Measurements from ENCODE around the gene N4BP2L1.
"Not testable (repeated sequence)": the region's sequence is repeated elsewhere in the genome, so short reads cannot be mapped to it uniquely, and the experiment has no call there.

N4BP2L1 gene

GRCh38 chr13:32362574-32362973 lies 65.4 kb downstream of the N4BP2L1 start:
- no peak overlapping the region for H4K12ac ChIP-seq (ENCODE audit: low read depth, low read length)
- H3K4me3 ChIP-seq (ENCODE audit: low read depth, low read length): no peak overlapping the region
- H3K27me3 ChIP-seq (ENCODE audit: insufficient read depth, low read length): no peaks in the 10 kb centered on the region

DNA sequence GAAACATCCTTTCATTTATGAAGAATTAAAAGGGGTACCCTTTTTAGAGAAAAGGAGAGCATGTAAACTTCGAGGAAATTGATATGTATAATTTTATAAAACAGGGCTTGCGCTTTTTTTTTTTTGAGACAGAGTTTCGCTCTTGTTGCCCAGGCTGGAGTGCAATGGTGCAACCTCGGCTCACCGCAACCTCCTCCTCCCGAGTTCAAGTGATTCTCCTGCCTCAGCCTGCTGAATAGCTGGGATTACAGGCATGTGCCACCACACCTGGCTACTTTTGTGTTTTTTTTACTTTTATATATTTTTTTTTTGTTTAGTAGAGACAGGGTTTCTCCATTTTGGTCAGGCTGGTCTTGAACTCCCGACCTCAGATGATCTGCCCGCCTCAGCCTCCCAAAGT lies 72.0 kb downstream of the N4BP2L1 start:
- WGBS (ENCODE audit: extremely low coverage, insufficient coverage, insufficient read length): no CpG with 5 or more reads among the region's 8 CpGs

More at GRCh38 chr13:32362574-32362973, 65.4 kb downstream of the N4BP2L1 start:
- Histone ChIP-seq H3K27ac (ENCODE audit: low read depth, low read length) (no peak overlapping the region), H2BK120ac (ENCODE audit: insufficient read depth, low read length, poor library complexity) (no peak overlapping the region), H3K4me1 (ENCODE audit: control insufficient read depth in 1 of 2, insufficient read depth in 2 of 2, low read length in 2 of 2) (no peaks in the 10 kb centered on the region), H3K4ac (ENCODE audit: low read depth, low read length) (no peak overlapping the region), H2BK5ac (ENCODE audit: low read depth, low read length, poor library complexity) (no peak overlapping the region), H3K4me2 (ENCODE audit: low read length) (no peak overlapping the region), H3K36me3 (ENCODE audit: control insufficient read depth in 1 of 2, insufficient read depth in 2 of 2, low read length in 2 of 2) (peaks cover 2 to 5% of the 10 kb centered on the region in 2 experiments), H3K9me3 (ENCODE audit: insufficient read depth, low read depth, low read length) (no peaks in the 10 kb centered on the region), H4K91ac (ENCODE audit: low read depth, low read length) (no peak overlapping the region), H4K8ac (ENCODE audit: low read depth, low read length) (no peak overlapping the region), H3K9ac (ENCODE audit: low read length) (no peak overlapping the region), H3K79me2 (ENCODE audit: control insufficient read depth, insufficient read depth, low read length, poor library complexity) (no peaks in the 10 kb centered on the region), H2AFZ (ENCODE audit: insufficient read depth, low read length, poor library complexity) (no peak overlapping the region), H3K18ac (ENCODE audit: low read length) (no peak overlapping the region), H2AK5ac (ENCODE audit: low read length) (no peak overlapping the region), H2BK12ac (ENCODE audit: low read length) (no peak overlapping the region), H3K14ac (ENCODE audit: low read length) (no peak overlapping the region), H3K79me1 (ENCODE audit: low read length) (no peaks in the 10 kb centered on the region), H3K23ac (ENCODE audit: low read length) (no peak overlapping the region)
- no CpG with 5 or more reads among the region's 2 CpGs for WGBS (ENCODE audit: extremely low coverage, insufficient coverage, insufficient read length)
- no peak for DNase-seq

GRCh38 chr13:32354040-32354439 lies 73.9 kb downstream of the N4BP2L1 start:
- Histone ChIP-seq H2AFZ (ENCODE audit: insufficient read depth, low read length, poor library complexity) (no peak overlapping the region), H4K8ac (ENCODE audit: low read depth, low read length) (no peak overlapping the region), H3K9ac (ENCODE audit: low read length) (no peak overlapping the region), H3K18ac (ENCODE audit: low read length) (no peak overlapping the region), H4K12ac (ENCODE audit: low read depth, low read length) (no peak overlapping the region), H3K79me1 (ENCODE audit: low read length) (no peaks in the 10 kb centered on the region), H3K27me3 (ENCODE audit: insufficient read depth, low read length) (no peaks in the 10 kb centered on the region), H3K14ac (ENCODE audit: low read length) (no peak overlapping the region), H4K91ac (ENCODE audit: low read depth, low read length) (no peak overlapping the region), H3K9me3 (ENCODE audit: insufficient read depth, low read depth, low read length) (no peaks in the 10 kb centered on the region), H3K79me2 (ENCODE audit: control insufficient read depth, insufficient read depth, low read length, poor library complexity) (no peaks in the 10 kb centered on the region), H2BK5ac (ENCODE audit: low read depth, low read length, poor library complexity) (no peak overlapping the region), H3K4me1 (ENCODE audit: control insufficient read depth in 1 of 2, insufficient read depth in 2 of 2, low read length in 2 of 2) (no peaks in the 10 kb centered on the region), H3K4me2 (ENCODE audit: low read length) (no peak overlapping the region), H3K23ac (ENCODE audit: low read length) (no peak overlapping the region), H3K36me3 (ENCODE audit: control insufficient read depth in 1 of 2, insufficient read depth in 2 of 2, low read length in 2 of 2) (peaks cover 8 to 9% of the 10 kb centered on the region in 2 experiments), H3K4me3 (ENCODE audit: low read depth, low read length) (no peak overlapping the region), H3K27ac (ENCODE audit: low read depth, low read length) (no peak overlapping the region), H3K4ac (ENCODE audit: low read depth, low read length) (no peak overlapping the region), H2AK5ac (ENCODE audit: low read length) (no peak overlapping the region), H2BK120ac (ENCODE audit: insufficient read depth, low read length, poor library complexity) (no peak overlapping the region), H2BK12ac (ENCODE audit: low read length) (no peak overlapping the region)
- no CpG with 5 or more reads among the region's 1 CpG for WGBS (ENCODE audit: extremely low coverage, insufficient coverage, insufficient read length)
- DNase-seq: no peak

More for the DNA sequence above, 72.0 kb downstream of the N4BP2L1 start:
- H3K79me1 ChIP-seq (ENCODE audit: low read length); H3K79me2 ChIP-seq (ENCODE audit: control insufficient read depth, insufficient read depth, low read length, poor library complexity); H3K4me3 ChIP-seq (ENCODE audit: low read depth, low read length); H2BK12ac ChIP-seq (ENCODE audit: low read length); H2BK120ac ChIP-seq (ENCODE audit: insufficient read depth, low read length, poor library complexity); H4K91ac ChIP-seq (ENCODE audit: low read depth, low read length); H4K8ac ChIP-seq (ENCODE audit: low read depth, low read length); H3K4ac ChIP-seq (ENCODE audit: low read depth, low read length); H3K9ac ChIP-seq (ENCODE audit: low read length); H3K9me3 ChIP-seq (ENCODE audit: insufficient read depth, low read depth, low read length); H3K36me3 ChIP-seq (ENCODE audit: control insufficient read depth in 1 of 2, insufficient read depth in 2 of 2, low read length in 2 of 2); H3K18ac ChIP-seq (ENCODE audit: low read length); H4K12ac ChIP-seq (ENCODE audit: low read depth, low read length); H3K4me1 ChIP-seq (ENCODE audit: control insufficient read depth in 1 of 2, insufficient read depth in 2 of 2, low read length in 2 of 2); H3K27ac ChIP-seq (ENCODE audit: low read depth, low read length); H3K27me3 ChIP-seq (ENCODE audit: insufficient read depth, low read length); DNase-seq; H2AK5ac ChIP-seq (ENCODE audit: low read length); H3K14ac ChIP-seq (ENCODE audit: low read length); H3K23ac ChIP-seq (ENCODE audit: low read length); H2AFZ ChIP-seq (ENCODE audit: insufficient read depth, low read length, poor library complexity); H3K4me2 ChIP-seq (ENCODE audit: low read length); H2BK5ac ChIP-seq (ENCODE audit: low read depth, low read length, poor library complexity): not testable (repeated sequence)

DNA sequence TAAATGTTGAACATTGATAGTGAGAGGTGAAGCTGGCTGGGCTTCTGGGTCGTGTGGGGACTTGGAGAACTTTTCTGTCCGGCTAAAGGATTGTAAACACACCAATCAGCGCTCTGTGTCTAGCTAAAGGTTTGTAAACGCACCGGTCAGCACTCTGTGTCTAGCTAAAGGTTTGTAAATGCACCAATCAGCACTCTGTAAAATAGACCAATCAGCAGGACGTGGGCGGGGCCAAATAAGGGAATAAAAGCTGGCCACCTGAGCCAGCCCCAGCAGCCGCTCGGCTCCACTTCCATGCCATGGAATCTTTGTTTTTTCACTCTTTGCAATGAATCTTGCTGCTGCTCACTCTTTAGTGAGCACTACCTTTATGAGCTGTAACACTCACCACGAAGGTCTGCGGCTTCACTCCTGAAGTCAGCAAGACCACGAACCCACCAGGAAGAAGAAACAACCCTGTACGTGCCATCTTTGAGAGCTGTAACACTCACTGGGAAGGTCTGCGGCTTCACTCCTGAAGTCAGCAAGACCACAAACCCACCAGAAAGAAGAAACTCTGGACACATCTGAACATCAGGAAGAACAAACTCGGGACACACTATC lies 77.0 kb downstream of the N4BP2L1 start:
- not testable (repeated sequence) for H3K36me3 ChIP-seq (ENCODE audit: control insufficient read depth in 1 of 2, insufficient read depth in 2 of 2, low read length in 2 of 2); H3K9ac ChIP-seq (ENCODE audit: low read length); H3K23ac ChIP-seq (ENCODE audit: low read length); H2AK5ac ChIP-seq (ENCODE audit: low read length); H3K4me1 ChIP-seq (ENCODE audit: control insufficient read depth in 1 of 2, insufficient read depth in 2 of 2, low read length in 2 of 2); H3K9me3 ChIP-seq (ENCODE audit: insufficient read depth, low read depth, low read length); H3K4ac ChIP-seq (ENCODE audit: low read depth, low read length); H3K79me1 ChIP-seq (ENCODE audit: low read length); DNase-seq; H4K8ac ChIP-seq (ENCODE audit: low read depth, low read length); H2BK5ac ChIP-seq (ENCODE audit: low read depth, low read length, poor library complexity); H3K4me3 ChIP-seq (ENCODE audit: low read depth, low read length); H2BK120ac ChIP-seq (ENCODE audit: insufficient read depth, low read length, poor library complexity); H3K14ac ChIP-seq (ENCODE audit: low read length); H3K4me2 ChIP-seq (ENCODE audit: low read length); H3K18ac ChIP-seq (ENCODE audit: low read length); H3K79me2 ChIP-seq (ENCODE audit: control insufficient read depth, insufficient read depth, low read length, poor library complexity); H2AFZ ChIP-seq (ENCODE audit: insufficient read depth, low read length, poor library complexity); H4K12ac ChIP-seq (ENCODE audit: low read depth, low read length); H3K27ac ChIP-seq (ENCODE audit: low read depth, low read length); H2BK12ac ChIP-seq (ENCODE audit: low read length); H3K27me3 ChIP-seq (ENCODE audit: insufficient read depth, low read length)
- H4K91ac ChIP-seq (ENCODE audit: low read depth, low read length): peak overlapping the region; percentile 24
- no CpG with 5 or more reads among the region's 15 CpGs for WGBS (ENCODE audit: extremely low coverage, insufficient coverage, insufficient read length)
